GM12878 (cell line): ENCODE results near the gene CDC123.

Source experiments
- BHLHE40 ChIP-seq, 2 experiments: fragments of 450-650 bp in 1 of 2; IDR thresholded peaks; 2 replicates each; pipeline ENCODE4 v1.6.1; 2011 to 2017; ENCODE audit warnings: low read depth in 2 of 2, borderline replicate concordance in 1 of 2, improper control_type of control experiment in 1 of 2, low read length in 1 of 2, mild to moderate bottlenecking in 1 of 2
- CHD2 ChIP-seq: IDR thresholded peaks from 2 replicates; pipeline ENCODE4 v1.6.1; 2011; ENCODE audit warnings: low read depth, low read length, improper control_type of control experiment, borderline replicate concordance
- CTCF ChIP-seq, 3 experiments: IDR thresholded peaks in 2 of 3; conservative IDR thresholded peaks in 1 of 3; 2 replicates each; pipeline ENCODE4 v1.5.1; 2011; ENCODE audit warnings: low read depth in 3 of 3, low read length in 3 of 3, mild to moderate bottlenecking in 3 of 3, control low read depth in 2 of 3, moderate library complexity in 2 of 3, inconsistent platforms in 1 of 3, mixed read lengths in 1 of 3; ENCODE audit not compliant: control insufficient read depth in 2 of 3, insufficient read depth in 1 of 3; ENCODE audit errors: extremely low read depth in 1 of 3
- ELK1 ChIP-seq: IDR thresholded peaks from 2 replicates; pipeline ENCODE4 v1.6.1; 2012; ENCODE audit warnings: low read depth, low read length, improper control_type of control experiment
- EZH2 ChIP-seq: IDR thresholded peaks from 2 replicates; pipeline ENCODE4 v1.6.1; 2012; ENCODE audit warnings: low read depth, mild to moderate bottlenecking, control low read depth, inconsistent platforms, low read length, borderline replicate concordance; ENCODE audit not compliant: control insufficient read depth
- JUND ChIP-seq: IDR thresholded peaks from 2 replicates; pipeline ENCODE4 v1.6.1; 2012; ENCODE audit warnings: low read depth, mild to moderate bottlenecking, low read length, improper control_type of control experiment, moderate library complexity
- MTA2 ChIP-seq: fragments of 450-650 bp; IDR thresholded peaks from 2 replicates; pipeline ENCODE4 v1.6.1; 2016; ENCODE audit warnings: low read depth, mild to moderate bottlenecking, moderate library complexity
- POLR2A ChIP-seq: IDR thresholded peaks from 2 replicates; pipeline ENCODE4 v1.6.1; 2011; ENCODE audit warnings: low read depth, mild to moderate bottlenecking, low read length
- POLR2AphosphoS5 ChIP-seq: IDR thresholded peaks from 2 replicates; pipeline ENCODE4 v1.6.1; 2011; ENCODE audit warnings: mild to moderate bottlenecking, low read length, inconsistent platforms
- SMAD1 ChIP-seq: fragments of 450-650 bp; IDR thresholded peaks from 2 replicates; pipeline ENCODE4 v1.6.1; 2018; ENCODE audit warnings: mild to moderate bottlenecking, low read depth; ENCODE audit not compliant: partially characterized antibody
- SREBF2 ChIP-seq: IDR thresholded peaks from 2 replicates; pipeline ENCODE4 v1.6.1; 2012; ENCODE audit warnings: mild to moderate bottlenecking, low read length
- SRF ChIP-seq, 2 experiments: IDR thresholded peaks; 2 replicates each; pipeline ENCODE4 v1.6.1; 2011; ENCODE audit warnings: low read depth in 2 of 2, low read length in 2 of 2, mild to moderate bottlenecking in 1 of 2, moderate library complexity in 1 of 2
- ZNF24 ChIP-seq: fragments of 450-650 bp; IDR thresholded peaks from 2 replicates; pipeline ENCODE4 v1.6.1; 2017; ENCODE audit warnings: antibody characterized with exemption, mild to moderate bottlenecking
- ZNF274 ChIP-seq: IDR thresholded peaks from one replicate; pipeline ENCODE4 v1.8.0; 2011; ENCODE audit not compliant: insufficient read length, insufficient read depth

- TF ChIP-seq POLR2AphosphoS5 (no peak), MTA2 (no peak), BHLHE40 (IDR thresholded peaks at IDR 0.05; ENCODE audit: borderline replicate concordance in 1 of 2, low read depth in 2 of 2, low read length in 1 of 2) (no peak), ZNF274 (no peak), ELK1 (no peak), ZNF24 (no peak), CHD2 (no peak), SMAD1 (no peak), SRF (IDR thresholded peaks at IDR 0.05; ENCODE audit: low read depth in 2 of 2, low read length in 2 of 2) (no peak), SREBF2 (no peak), JUND (no peak), CTCF (IDR thresholded peaks at IDR 0.05 in 2 of 3, conservative IDR thresholded peaks at IDR 0.05 in 1 of 3; ENCODE audit: control insufficient read depth in 2 of 3, extremely low read depth in 1 of 3, insufficient read depth in 1 of 3, low read depth in 3 of 3, low read length in 3 of 3) (no peak), POLR2A (no peak), EZH2 (no peak)
These were observed 31.0 kb upstream of the CDC123 start for GRCh38 chr10:12165036-12165435.
